Measurements from ENCODE around the gene RAP2B.

DNA sequence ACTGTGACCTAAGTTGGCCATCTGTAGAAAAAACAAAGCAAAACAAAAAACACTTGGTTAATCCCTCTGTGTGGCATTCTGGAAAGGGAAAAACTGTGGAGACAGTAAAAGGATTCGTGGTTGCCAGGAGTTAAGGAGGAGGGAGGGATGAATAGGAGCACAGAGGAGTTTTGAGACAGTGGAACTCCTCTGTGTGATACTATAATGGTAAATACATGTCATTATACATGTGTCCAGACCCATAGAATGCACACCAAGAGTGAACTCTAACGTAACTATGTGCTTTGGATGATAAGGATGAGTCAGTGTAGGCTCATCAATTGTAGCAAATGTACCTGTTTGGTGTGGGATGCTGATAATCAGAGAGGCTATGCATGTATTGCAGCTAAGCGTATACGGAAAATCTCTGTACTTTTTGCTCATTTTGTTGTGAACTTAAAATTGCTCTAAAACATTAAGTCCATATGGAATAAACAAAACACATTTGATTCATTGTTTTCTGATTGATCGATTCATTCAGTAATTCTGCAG is 33.4 kb downstream of the RAP2B start:
- no peak for TF ChIP-seq POLR2AphosphoS5 (IDR thresholded peaks at IDR 0.05; ENCODE audit: low read depth, low read length)
- TF ChIP-seq, protein P1, sequence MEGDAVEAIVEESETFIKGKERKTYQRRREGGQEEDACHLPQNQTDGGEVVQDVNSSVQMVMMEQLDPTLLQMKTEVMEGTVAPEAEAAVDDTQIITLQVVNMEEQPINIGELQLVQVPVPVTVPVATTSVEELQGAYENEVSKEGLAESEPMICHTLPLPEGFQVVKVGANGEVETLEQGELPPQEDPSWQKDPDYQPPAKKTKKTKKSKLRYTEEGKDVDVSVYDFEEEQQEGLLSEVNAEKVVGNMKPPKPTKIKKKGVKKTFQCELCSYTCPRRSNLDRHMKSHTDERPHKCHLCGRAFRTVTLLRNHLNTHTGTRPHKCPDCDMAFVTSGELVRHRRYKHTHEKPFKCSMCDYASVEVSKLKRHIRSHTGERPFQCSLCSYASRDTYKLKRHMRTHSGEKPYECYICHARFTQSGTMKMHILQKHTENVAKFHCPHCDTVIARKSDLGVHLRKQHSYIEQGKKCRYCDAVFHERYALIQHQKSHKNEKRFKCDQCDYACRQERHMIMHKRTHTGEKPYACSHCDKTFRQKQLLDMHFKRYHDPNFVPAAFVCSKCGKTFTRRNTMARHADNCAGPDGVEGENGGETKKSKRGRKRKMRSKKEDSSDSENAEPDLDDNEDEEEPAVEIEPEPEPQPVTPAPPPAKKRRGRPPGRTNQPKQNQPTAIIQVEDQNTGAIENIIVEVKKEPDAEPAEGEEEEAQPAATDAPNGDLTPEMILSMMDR (IDR thresholded peaks at IDR 0.05), result no peak
- no peak for TF ChIP-seq EP300 (IDR thresholded peaks at IDR 0.05; ENCODE audit: borderline replicate concordance in 1 of 2, low read depth in 1 of 2, low read length in 1 of 2)
- no peak for TF ChIP-seq RFX5 (IDR thresholded peaks at IDR 0.05; ENCODE audit: low read length)
- TF ChIP-seq MEF2A (IDR thresholded peaks at IDR 0.05; ENCODE audit: borderline replicate concordance, low read depth), result no peak
- TF ChIP-seq, protein P2, sequence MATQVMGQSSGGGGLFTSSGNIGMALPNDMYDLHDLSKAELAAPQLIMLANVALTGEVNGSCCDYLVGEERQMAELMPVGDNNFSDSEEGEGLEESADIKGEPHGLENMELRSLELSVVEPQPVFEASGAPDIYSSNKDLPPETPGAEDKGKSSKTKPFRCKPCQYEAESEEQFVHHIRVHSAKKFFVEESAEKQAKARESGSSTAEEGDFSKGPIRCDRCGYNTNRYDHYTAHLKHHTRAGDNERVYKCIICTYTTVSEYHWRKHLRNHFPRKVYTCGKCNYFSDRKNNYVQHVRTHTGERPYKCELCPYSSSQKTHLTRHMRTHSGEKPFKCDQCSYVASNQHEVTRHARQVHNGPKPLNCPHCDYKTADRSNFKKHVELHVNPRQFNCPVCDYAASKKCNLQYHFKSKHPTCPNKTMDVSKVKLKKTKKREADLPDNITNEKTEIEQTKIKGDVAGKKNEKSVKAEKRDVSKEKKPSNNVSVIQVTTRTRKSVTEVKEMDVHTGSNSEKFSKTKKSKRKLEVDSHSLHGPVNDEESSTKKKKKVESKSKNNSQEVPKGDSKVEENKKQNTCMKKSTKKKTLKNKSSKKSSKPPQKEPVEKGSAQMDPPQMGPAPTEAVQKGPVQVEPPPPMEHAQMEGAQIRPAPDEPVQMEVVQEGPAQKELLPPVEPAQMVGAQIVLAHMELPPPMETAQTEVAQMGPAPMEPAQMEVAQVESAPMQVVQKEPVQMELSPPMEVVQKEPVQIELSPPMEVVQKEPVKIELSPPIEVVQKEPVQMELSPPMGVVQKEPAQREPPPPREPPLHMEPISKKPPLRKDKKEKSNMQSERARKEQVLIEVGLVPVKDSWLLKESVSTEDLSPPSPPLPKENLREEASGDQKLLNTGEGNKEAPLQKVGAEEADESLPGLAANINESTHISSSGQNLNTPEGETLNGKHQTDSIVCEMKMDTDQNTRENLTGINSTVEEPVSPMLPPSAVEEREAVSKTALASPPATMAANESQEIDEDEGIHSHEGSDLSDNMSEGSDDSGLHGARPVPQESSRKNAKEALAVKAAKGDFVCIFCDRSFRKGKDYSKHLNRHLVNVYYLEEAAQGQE (IDR thresholded peaks at IDR 0.05; ENCODE audit: low read depth, low read length), result no peak
- TF ChIP-seq, protein P3, sequence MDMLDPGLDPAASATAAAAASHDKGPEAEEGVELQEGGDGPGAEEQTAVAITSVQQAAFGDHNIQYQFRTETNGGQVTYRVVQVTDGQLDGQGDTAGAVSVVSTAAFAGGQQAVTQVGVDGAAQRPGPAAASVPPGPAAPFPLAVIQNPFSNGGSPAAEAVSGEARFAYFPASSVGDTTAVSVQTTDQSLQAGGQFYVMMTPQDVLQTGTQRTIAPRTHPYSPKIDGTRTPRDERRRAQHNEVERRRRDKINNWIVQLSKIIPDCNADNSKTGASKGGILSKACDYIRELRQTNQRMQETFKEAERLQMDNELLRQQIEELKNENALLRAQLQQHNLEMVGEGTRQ (IDR thresholded peaks at IDR 0.05; ENCODE audit: borderline replicate concordance, low read depth, low read length), result no peak

All from SK-N-SH (cell line).